SKM-1 treated with dmso at 0.1 percent for 144 hours (cell line): ENCODE measurements around the gene DDX1.
"Not testable (repeated sequence)": the region's sequence is repeated elsewhere in the genome, so short reads cannot be mapped to it uniquely, and the experiment has no call there.

ENCODE experiments used
- DNase-seq: peaks from one replicate; lab custom pipeline; 2025; ENCODE audit not compliant: unreplicated experiment; lab: John Stamatoyannopoulos, UW

The DDX1 gene

DNA sequence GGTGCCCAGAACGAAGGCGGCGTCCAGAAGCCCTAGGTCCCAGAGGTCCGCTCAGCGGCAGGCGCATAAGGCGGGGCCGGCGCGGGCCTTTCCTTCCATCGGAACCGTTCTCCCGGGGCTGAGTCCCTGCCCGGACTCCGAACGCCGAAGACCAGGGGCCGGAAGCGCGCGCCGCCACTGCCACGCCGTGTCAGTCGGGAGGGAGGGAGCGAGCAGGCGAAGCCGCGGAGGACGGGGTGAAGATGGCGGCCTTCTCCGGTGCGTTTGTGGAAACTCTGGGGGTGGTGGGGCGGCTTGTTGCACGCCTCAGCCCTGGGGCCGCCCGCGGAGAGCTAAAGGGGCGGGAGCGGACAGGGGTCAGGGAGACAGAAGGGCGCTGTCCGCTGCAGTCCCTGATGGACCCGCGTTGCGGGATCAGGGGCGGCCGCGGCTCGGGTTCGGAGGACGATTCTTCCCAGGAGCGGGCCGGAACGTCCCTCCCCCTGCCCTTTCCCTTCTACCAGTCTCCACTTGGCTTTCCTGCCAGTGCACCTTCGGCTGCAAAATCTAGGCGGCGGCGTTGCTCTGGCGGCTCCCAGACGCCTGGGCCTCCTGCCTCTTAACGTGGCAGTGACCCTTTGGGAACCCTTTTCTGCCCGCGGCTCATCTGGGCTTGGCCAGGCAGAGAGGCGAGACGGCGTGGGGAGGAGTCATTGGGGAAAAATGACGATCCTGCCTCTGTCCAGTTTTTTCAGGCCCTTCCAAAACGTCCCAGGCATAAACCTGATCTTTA, at the start of gene DDX1:
DDX1 (plus strand) TSS at position 177 of the 772 bp plus-strand sequence; CDS start at position 243, 66 bp downstream.
- DNase-seq = peak; percentile 74

GRCh38 chr2:15542269-15542668, 49.4 kb upstream of the DDX1 start:
- not testable (repeated sequence) for DNase-seq

GRCh38 chr2:15543053-15543452, 48.6 kb upstream of the DDX1 start:
- no peak for DNase-seq

GRCh38 chr2:15543541-15543940, 48.1 kb upstream of the DDX1 start:
- no peak for DNase-seq

DNA sequence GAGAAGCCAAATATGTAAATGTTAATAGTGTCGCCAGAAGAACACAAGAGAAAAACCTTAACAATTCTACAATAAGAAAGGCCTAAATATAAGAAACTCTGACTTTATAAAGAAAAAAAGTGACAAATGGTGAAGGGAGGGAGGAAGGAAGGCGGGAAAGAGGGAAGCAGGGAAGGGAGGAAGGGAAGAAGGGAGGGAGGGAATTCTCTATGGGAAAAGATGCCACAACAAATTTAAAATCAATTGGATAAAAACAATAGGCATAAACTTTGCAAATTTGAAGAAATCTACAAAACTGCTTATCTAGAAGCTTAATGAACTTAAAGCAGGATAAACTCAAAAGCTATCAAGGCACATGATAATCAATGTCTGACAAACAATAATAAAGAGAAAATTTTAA, 47.4 kb upstream of the DDX1 start:
- DNase-seq = no peak

DNA sequence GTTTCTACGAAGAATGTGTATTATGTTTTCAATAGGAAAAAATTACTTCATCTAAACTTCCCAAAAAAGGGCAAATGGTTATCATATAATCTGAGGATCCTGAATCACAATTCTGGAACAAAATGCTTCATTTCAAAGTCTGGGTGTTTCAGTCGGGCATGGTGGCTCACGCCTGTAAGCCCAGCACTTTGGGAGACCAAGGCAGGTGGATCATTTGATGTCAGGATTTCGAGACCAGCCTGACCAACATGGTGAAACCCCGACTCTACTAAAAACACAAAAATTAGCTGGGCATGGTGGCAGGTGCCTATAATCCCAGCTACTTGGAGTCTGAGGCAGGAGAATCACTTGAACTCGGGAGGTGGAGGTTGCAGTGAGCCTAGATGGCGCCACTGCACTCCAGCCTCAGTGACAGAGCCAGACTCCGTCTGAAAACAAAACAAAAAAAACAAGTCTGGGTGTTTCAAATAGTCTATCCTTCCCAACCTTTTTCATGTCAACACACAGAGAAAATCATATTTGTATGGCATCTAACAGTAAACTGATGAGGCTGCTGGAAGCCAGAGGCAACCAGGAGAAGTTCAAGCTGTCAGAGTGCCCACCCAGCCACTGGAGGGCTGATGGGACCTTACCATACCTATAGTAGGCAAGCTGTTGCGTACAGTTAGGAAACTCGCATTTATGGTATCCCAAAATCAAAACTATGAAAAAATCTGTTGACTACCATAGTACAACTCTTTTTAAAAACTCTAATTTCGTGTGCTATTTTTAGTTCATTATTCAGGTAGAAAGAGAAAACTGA, 45.2 kb upstream of the DDX1 start:
- no peak for DNase-seq

- no peak for DNase-seq
Measured at GRCh38 chr2:15547115-15547876, 44.4 kb upstream of the DDX1 start.

DNA sequence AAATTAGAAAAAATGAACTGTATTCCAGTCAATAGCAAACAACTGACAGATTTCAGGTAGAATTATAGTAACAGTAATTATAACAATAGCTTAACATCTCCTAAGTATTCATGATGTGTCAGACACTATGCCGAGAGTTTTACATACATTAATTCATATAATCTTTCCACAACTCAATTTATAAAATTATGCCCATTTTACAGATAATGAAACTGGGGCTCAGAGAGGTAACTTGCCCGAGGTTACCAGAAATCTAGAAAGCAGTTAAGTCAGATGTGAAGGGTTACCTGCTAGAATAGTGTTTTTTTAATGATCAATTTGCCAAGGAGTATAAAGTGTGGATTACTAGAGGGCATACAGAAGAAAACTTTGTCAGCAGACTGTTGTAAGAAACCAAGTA, 42.7 kb upstream of the DDX1 start:
- DNase-seq = no peak

GRCh38 chr2:15553519-15553918, 38.1 kb upstream of the DDX1 start:
- DNase-seq = no peak

- no peak for DNase-seq
Measured at GRCh38 chr2:15553951-15554350, 37.7 kb upstream of the DDX1 start.

- DNase-seq = no peak
Measured at GRCh38 chr2:15554525-15555218, 37.0 kb upstream of the DDX1 start.

- no peak for DNase-seq
Measured at GRCh38 chr2:15555760-15556193, 35.9 kb upstream of the DDX1 start.

DNA sequence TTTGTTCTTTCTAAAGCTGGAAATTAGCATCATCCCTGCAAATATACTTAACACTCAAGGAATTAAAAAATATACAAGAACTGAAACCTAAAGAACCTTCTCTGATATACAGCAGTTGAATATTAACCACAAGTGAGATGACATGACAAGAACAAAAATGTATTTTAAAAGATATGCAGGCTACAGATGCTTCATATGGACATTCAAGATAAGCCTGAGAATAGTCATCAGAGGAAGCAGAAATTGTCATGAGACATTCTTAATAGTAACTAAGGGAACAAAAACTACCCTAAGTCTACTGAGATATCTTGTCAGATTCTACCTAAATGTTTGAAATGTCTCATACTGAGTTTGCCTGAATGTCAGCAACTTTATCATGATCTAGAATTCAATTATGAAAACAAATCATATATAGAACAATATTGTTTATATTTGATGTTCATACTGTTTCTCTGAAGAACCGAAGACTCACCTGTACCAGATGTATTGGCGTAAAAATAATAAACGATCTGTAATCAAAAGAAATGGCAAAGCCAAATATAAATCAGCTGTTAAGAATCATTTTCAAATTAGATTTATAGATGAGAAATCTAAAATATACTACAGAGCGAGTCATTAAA, 35.2 kb upstream of the DDX1 start:
- no peak for DNase-seq

GRCh38 chr2:15557887-15558311, 33.8 kb upstream of the DDX1 start:
- no peak for DNase-seq

DNA sequence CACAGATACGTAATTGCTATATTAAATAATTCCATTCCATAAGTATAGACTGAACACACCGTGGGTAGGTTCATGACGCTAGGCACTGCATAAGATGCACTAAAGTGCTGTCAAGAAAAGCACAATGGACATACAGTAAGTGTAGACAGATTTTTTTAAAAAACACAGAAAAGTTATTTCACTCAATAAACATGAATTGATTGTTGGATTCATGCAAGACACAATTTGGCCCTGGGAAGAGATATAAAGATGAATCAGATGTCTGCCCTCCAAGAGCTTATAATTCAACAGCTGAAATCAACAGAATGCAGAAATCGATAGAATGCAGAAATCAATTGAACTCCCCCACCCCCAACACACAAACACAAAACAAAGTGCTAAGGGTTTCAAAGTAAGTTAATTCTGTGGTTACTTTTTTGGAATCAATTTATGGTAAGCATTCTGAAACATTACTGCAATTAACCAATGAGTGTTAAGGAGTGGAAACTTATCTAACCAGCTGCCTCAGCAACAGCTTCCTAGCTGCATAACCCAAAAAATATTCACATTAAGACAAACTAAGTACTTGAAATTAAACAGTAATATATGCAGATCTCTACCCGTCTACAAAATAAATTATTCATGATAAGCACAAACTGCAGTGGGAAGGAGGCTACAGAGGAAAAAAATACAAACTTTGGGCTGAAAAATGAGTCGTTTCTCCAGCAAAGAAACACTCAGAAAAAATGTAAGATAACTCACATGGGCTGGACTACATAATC, 32.1 kb upstream of the DDX1 start:
- no peak for DNase-seq

- DNase-seq = no peak
Measured at GRCh38 chr2:15560140-15560987, 31.3 kb upstream of the DDX1 start.

GRCh38 chr2:15560988-15561573, 30.6 kb upstream of the DDX1 start, which contains the start of gene NBAS:
Gene NBAS (minus strand): TSS chr2:15561334. CDS start chr2:15561304, 30 bp downstream.
- DNase-seq = peak; percentile 65
